Stimulated activated CD8-positive, alpha-beta memory T cell treated with anti-CD3 and anti-CD28 coated beads, Interleukin-4, amount 100 ng/mL, for 24 hours (primary cell): ENCODE data around the gene SLC25A26.

Source experiments
- DNase-seq: peaks from one replicate; pipeline ENCODE4 v3.0.0-alpha.2; 2020; ENCODE audit warnings: low read depth

Gene SLC25A26

GRCh38 chr3:66326340-66326739, 105.5 kb downstream of the SLC25A26 start:
- DNase-seq: no peak

GRCh38 chr3:66335671-66336070, 114.9 kb downstream of the SLC25A26 start:
- DNase-seq: no peak

GRCh38 chr3:66336333-66336766, 115.5 kb downstream of the SLC25A26 start:
- no peak for DNase-seq

- DNase-seq: no peak
Observed at GRCh38 chr3:66338927-66339326, 118.1 kb downstream of the SLC25A26 start.

GRCh38 chr3:66342717-66343356, 122.0 kb downstream of the SLC25A26 start:
- no peak for DNase-seq

GRCh38 chr3:66344391-66344811, 123.6 kb downstream of the SLC25A26 start:
- DNase-seq: no peak

- no peak for DNase-seq
Observed at GRCh38 chr3:66344848-66345578, 124.2 kb downstream of the SLC25A26 start.

- no peak for DNase-seq
Observed at GRCh38 chr3:66348704-66349103, 127.9 kb downstream of the SLC25A26 start.

- DNase-seq: no peak
Observed at GRCh38 chr3:66350601-66351000, 129.8 kb downstream of the SLC25A26 start.

GRCh38 chr3:66353039-66353438, 132.2 kb downstream of the SLC25A26 start:
- no peak for DNase-seq

- no peak for DNase-seq
Observed at GRCh38 chr3:66353530-66353929, 132.7 kb downstream of the SLC25A26 start.

- DNase-seq: no peak
Observed at GRCh38 chr3:66354001-66354400, 133.2 kb downstream of the SLC25A26 start.

GRCh38 chr3:66355394-66355793, 134.6 kb downstream of the SLC25A26 start:
- no peak for DNase-seq

GRCh38 chr3:66355997-66356396, 135.2 kb downstream of the SLC25A26 start:
- DNase-seq: no peak

- no peak for DNase-seq
Observed at GRCh38 chr3:66361356-66361755, 140.6 kb downstream of the SLC25A26 start.

GRCh38 chr3:66362541-66362941, 141.7 kb downstream of the SLC25A26 start:
- no peak for DNase-seq

GRCh38 chr3:66363148-66363547, 142.3 kb downstream of the SLC25A26 start:
- no peak for DNase-seq

GRCh38 chr3:66365080-66365479, 144.3 kb downstream of the SLC25A26 start:
- DNase-seq: no peak

GRCh38 chr3:66366747-66367146, 145.9 kb downstream of the SLC25A26 start:
- no peak for DNase-seq

- DNase-seq: no peak
Observed at GRCh38 chr3:66367979-66368378, 147.2 kb downstream of the SLC25A26 start.

- DNase-seq: no peak
Observed at GRCh38 chr3:66370179-66370578, 149.4 kb downstream of the SLC25A26 start.

- no peak for DNase-seq
Observed at GRCh38 chr3:66371432-66371831, 150.6 kb downstream of the SLC25A26 start.

GRCh38 chr3:66372681-66373350, 152.0 kb downstream of the SLC25A26 start:
- DNase-seq: no peak
